A549 treated with Hydrocortisone at 1 μM for 4 hours (cell line): Measurements from ENCODE around the gene MAGEC2. TPM values are rescaled to one million over a fixed set of nuclear protein-coding genes. Genes with fewer than 3 reads are reported as not detected.

Experiments
- total RNA-seq: library from RNA; stranded (reverse); fragments of 200-300 nt; extraction: Qiagen RNA extraction; gene quantifications from 5 replicates; pipeline ENCODE4 v1.2.3, GENCODE V29; 2022

The MAGEC2 gene, protein sequence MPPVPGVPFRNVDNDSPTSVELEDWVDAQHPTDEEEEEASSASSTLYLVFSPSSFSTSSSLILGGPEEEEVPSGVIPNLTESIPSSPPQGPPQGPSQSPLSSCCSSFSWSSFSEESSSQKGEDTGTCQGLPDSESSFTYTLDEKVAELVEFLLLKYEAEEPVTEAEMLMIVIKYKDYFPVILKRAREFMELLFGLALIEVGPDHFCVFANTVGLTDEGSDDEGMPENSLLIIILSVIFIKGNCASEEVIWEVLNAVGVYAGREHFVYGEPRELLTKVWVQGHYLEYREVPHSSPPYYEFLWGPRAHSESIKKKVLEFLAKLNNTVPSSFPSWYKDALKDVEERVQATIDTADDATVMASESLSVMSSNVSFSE
- not detected in 5 replicates for total RNA-seq

DNA sequence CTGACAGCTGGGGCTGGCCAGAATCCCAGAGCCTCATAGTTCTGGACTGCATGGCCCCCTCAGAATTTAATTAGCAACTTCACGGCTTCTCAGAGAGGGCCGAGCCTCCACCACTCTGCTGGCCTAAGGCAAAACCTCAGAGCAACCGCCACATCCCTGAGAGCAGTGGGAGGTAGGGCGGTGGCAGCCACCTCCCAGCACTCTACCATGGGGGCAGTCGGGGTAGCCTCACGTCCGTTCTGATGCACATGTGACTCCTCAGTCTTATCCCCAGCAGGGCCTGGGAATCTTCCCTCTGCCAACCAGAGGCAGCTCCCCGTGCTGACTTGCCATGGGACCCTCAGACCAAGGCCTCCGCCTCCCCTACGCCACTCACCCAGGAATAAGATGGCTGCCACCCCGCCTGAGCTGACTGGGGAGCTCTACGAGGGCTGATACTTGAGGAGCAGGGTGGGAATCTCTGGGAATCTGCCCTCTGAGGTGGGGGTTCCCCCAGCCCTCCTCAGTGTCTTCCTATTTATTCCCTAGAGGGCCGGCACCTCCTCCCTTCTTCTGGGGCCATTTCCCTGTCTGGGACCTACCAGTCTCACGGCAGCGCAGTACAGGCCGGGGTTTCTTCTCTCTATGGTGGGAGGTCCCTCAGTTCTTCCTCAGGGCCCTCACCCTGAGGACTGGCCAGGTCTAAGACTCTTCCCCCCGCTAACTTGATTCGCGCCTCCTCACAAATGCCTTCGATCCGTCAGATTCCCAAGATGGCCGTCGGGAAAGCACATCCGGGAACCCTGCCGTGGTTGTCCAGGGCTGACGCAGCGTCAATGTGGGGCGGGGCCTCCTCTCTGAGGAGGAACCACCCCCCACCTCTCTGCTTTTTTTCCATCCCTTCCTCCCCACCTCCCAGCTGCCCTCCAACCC is at the start of gene MAGEC2:
Gene MAGEC2, minus strand, starts transcription at position 769 of the 912 bp plus-strand sequence. CDS start 1,303 bp downstream, outside the sequence.

